ENCODE data around the gene STARD10.

The STARD10 gene

GRCh38 chr11:72759468-72759985, 34.3 kb downstream of the STARD10 start:
- DNase-seq = no peak

GRCh38 chr11:72758690-72759389, 35.0 kb downstream of the STARD10 start:
- DNase-seq = no peak

- no peak for DNase-seq
Observed at GRCh38 chr11:72758304-72758689, 35.5 kb downstream of the STARD10 start.

GRCh38 chr11:72755713-72756285, 38.0 kb downstream of the STARD10 start:
- DNase-seq = no peak

GRCh38 chr11:72754544-72755155, 39.2 kb downstream of the STARD10 start:
- DNase-seq = no peak

GRCh38 chr11:72754149-72754543, 39.7 kb downstream of the STARD10 start:
- no peak for DNase-seq

- DNase-seq = no peak
Observed at GRCh38 chr11:72753341-72754148, 40.3 kb downstream of the STARD10 start.

GRCh38 chr11:72752088-72752914, 41.5 kb downstream of the STARD10 start, which contains the start of gene ARAP1:
TSS of gene ARAP1 (minus strand) at chr11:72752408. CDS start at chr11:72727128, 25,280 bp downstream.
- DNase-seq = peak; percentile 76 to 86

GRCh38 chr11:72751116-72752087, 42.4 kb downstream of the STARD10 start:
- DNase-seq = no peak

GRCh38 chr11:72750556-72751115, 43.2 kb downstream of the STARD10 start:
- no peak for DNase-seq

- DNase-seq = no peak
Observed at GRCh38 chr11:72750086-72750485, 43.8 kb downstream of the STARD10 start.

GRCh38 chr11:72747289-72747855, 46.5 kb downstream of the STARD10 start:
- DNase-seq = no peak

GRCh38 chr11:72746821-72747220, 47.0 kb downstream of the STARD10 start:
- no peak for DNase-seq

GRCh38 chr11:72745925-72746550, 47.8 kb downstream of the STARD10 start:
- DNase-seq = no peak

- no peak for DNase-seq
Observed at GRCh38 chr11:72745511-72745910, 48.3 kb downstream of the STARD10 start.

GRCh38 chr11:72744474-72744873, 49.4 kb downstream of the STARD10 start:
- DNase-seq = no peak

GRCh38 chr11:72743321-72744221, 50.3 kb downstream of the STARD10 start:
- peak in 1 of 2 donors; percentile 73 for DNase-seq

- DNase-seq = no peak
Observed at GRCh38 chr11:72742513-72743320, 51.1 kb downstream of the STARD10 start.
